Astrocyte (in vitro differentiated cells and primary cell): Measurements from ENCODE around the gene HNRNPUL1. TPM values are rescaled to one million over a fixed set of nuclear protein-coding genes. Genes with fewer than 3 reads are reported as not detected.
A peak's percentile ranks its signal among the peaks of the same experiment; 100 is the strongest.

Experiments used
- DNase-seq: peaks from one replicate; pipeline ENCODE4 v3.0.0-alpha.2; 2010; ENCODE audit warnings: low read depth
- FAIRE-seq: peaks from 2 replicates; lab custom pipeline; 2011; peaks lifted over from hg19 to GRCh38; lab: Jason Lieb, UNC
- H2AFZ ChIP-seq: 2 replicates; pipeline ENCODE4 v1.6.0; 2012; ENCODE audit warnings: low read depth, low read length, inconsistent platforms
- H3K27ac ChIP-seq: 2 replicates; pipeline ENCODE4 v1.5.1; 2011; ENCODE audit warnings: low read depth, low read length, inconsistent platforms
- H3K27me3 ChIP-seq: 2 replicates; pipeline ENCODE4 v1.6.0; 2011; ENCODE audit warnings: low read length, inconsistent platforms; ENCODE audit not compliant: insufficient read depth
- H3K36me3 ChIP-seq: 2 replicates; pipeline ENCODE4 v1.5.1; 2011; ENCODE audit warnings: low read length, inconsistent platforms; ENCODE audit not compliant: insufficient read depth
- H3K4me1 ChIP-seq: 2 replicates; pipeline ENCODE4 v1.5.1; 2011; ENCODE audit warnings: low read length, inconsistent platforms; ENCODE audit not compliant: insufficient read depth
- H3K4me2 ChIP-seq: 2 replicates; pipeline ENCODE4 v1.6.0; 2012; ENCODE audit warnings: low read length, inconsistent platforms
- H3K4me3 ChIP-seq: 2 replicates; pipeline ENCODE4 v1.5.1; 2011; ENCODE audit warnings: low read depth, mild to moderate bottlenecking, low read length, inconsistent platforms; ENCODE audit not compliant: insufficient read depth
- H3K79me2 ChIP-seq: 2 replicates; pipeline ENCODE4 v1.6.0; 2012; ENCODE audit warnings: mild to moderate bottlenecking, low read length, inconsistent platforms; ENCODE audit not compliant: insufficient read depth
- H3K9ac ChIP-seq: 2 replicates; pipeline ENCODE4 v1.6.0; 2012; ENCODE audit warnings: mild to moderate bottlenecking, low read length, inconsistent platforms
- H3K9me3 ChIP-seq: 2 replicates; pipeline ENCODE4 v1.5.1; 2012; ENCODE audit warnings: low read depth, mild to moderate bottlenecking, low read length, inconsistent platforms; ENCODE audit not compliant: insufficient read depth
- H4K20me1 ChIP-seq: 2 replicates; pipeline ENCODE4 v1.6.0; 2012; ENCODE audit warnings: low read length, inconsistent platforms; ENCODE audit not compliant: insufficient read depth
- H3K27ac Mint-ChIP-seq: one replicate; pipeline ENCODE4 v1.8.0; 2021; ENCODE audit warnings: mild to moderate bottlenecking, mixed read lengths; ENCODE audit not compliant: unreplicated experiment
- H3K27me3 Mint-ChIP-seq: one replicate; pipeline ENCODE4 v1.8.0; 2021; ENCODE audit warnings: low read depth, mixed read lengths; ENCODE audit not compliant: unreplicated experiment
- H3K36me3 Mint-ChIP-seq: one replicate; pipeline ENCODE4 v1.8.0; 2021; ENCODE audit warnings: low read depth, mixed read lengths; ENCODE audit not compliant: unreplicated experiment
- H3K4me1 Mint-ChIP-seq: one replicate; pipeline ENCODE4 v1.8.0; 2021; ENCODE audit warnings: low read depth, mixed read lengths; ENCODE audit not compliant: unreplicated experiment
- H3K4me3 Mint-ChIP-seq: one replicate; pipeline ENCODE4 v1.8.0; 2021; ENCODE audit warnings: mild to moderate bottlenecking, moderate library complexity, mixed read lengths; ENCODE audit not compliant: unreplicated experiment
- H3K9me3 Mint-ChIP-seq: one replicate; pipeline ENCODE4 v1.8.0; 2021; ENCODE audit warnings: mild to moderate bottlenecking, mixed read lengths; ENCODE audit not compliant: unreplicated experiment
- EZH2 ChIP-seq: IDR thresholded peaks from 2 replicates; pipeline ENCODE4 v1.6.1; 2012; ENCODE audit warnings: mild to moderate bottlenecking, low read length, inconsistent platforms; ENCODE audit not compliant: insufficient read depth
- total RNA-seq: library from RNA; stranded (reverse); gene quantifications from 2 replicates; pipeline ENCODE4 v1.2.1, GENCODE V29; 2021
- TF ChIP-seq, protein P1 (sequence below): IDR thresholded peaks from 2 replicates; pipeline ENCODE4 v1.5.1; 2011; ENCODE audit warnings: low read depth, mild to moderate bottlenecking, inconsistent platforms, low read length, moderate library complexity; ENCODE audit not compliant: insufficient read depth

The HNRNPUL1 gene
- total RNA-seq, 1 donor from 2014 or later = 174 TPM

DNA sequence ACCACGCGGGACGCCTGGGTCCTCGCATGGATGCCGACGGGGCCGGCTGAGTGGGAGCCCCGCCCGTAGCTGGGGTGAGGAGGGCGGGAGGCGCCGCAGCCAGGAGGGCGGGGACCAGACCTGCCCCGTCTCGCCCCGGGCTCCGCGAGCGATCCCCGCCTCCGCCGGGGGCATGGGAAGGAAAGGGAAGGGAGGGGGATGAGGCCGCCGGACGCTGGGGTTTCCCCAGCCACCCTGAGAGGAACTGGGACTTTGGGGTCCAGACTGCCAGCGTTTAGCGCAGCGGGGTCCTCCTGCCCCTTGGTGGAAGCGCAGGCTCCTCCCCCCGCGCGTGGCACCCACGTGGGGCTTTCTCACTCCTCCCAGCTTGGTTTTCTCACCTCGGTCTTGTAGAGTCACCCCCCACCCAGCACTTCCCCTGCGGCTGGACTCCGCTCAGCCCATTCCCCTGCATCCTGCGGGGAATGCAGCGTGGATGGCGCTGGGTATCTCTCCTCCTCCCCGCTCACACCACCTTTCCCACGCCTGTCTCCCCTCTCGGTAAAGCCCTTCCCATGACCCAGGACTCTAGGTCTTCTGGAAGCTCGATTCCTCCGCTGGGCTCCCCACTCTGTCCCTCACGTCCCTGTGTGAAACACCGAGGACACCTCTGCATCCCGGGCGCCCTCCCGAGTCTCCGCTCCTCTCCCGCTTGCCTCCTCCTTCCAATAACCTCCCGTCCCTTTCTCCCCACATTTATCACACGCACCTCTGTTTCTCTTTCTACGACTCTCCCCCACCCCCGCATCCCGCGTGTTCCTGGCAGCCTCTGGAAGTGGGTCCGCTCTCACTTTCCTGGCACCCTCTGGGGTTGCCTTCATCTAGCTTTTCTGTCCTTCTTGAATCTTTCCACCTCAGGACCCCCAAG, 87.4 kb downstream of the HNRNPUL1 start:
- Mint-ChIP-seq H3K27ac (peak overlapping the region; percentile 89), H3K9me3 (no peaks in the 10 kb centered on the region), H3K27me3 (no peaks in the 10 kb centered on the region), H3K4me3 (peak overlapping the region; percentile 97), H3K4me1 (peaks cover 15% of the 10 kb centered on the region), H3K36me3 (peaks cover 26% of the 10 kb centered on the region)
- peak overlapping the region; percentile 59 for H3K27ac ChIP-seq
- H4K20me1 ChIP-seq = peaks cover 60% of the 10 kb centered on the region
- FAIRE-seq = no peak
- H3K9ac ChIP-seq = peak overlapping the region; percentile 94
- H3K79me2 ChIP-seq = peaks cover 58% of the 10 kb centered on the region
- no peaks in the 10 kb centered on the region for H3K27me3 ChIP-seq
- H3K4me2 ChIP-seq = peak overlapping the region; percentile 99
- H3K9me3 ChIP-seq = no peaks in the 10 kb centered on the region
- no peak for TF ChIP-seq EZH2
- TF ChIP-seq, protein P1, sequence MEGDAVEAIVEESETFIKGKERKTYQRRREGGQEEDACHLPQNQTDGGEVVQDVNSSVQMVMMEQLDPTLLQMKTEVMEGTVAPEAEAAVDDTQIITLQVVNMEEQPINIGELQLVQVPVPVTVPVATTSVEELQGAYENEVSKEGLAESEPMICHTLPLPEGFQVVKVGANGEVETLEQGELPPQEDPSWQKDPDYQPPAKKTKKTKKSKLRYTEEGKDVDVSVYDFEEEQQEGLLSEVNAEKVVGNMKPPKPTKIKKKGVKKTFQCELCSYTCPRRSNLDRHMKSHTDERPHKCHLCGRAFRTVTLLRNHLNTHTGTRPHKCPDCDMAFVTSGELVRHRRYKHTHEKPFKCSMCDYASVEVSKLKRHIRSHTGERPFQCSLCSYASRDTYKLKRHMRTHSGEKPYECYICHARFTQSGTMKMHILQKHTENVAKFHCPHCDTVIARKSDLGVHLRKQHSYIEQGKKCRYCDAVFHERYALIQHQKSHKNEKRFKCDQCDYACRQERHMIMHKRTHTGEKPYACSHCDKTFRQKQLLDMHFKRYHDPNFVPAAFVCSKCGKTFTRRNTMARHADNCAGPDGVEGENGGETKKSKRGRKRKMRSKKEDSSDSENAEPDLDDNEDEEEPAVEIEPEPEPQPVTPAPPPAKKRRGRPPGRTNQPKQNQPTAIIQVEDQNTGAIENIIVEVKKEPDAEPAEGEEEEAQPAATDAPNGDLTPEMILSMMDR = no peak
- peaks cover 6% of the 10 kb centered on the region for H3K4me1 ChIP-seq
- H3K36me3 ChIP-seq = peaks cover 6% of the 10 kb centered on the region
- peak overlapping the region; percentile 38 for H2AFZ ChIP-seq
- DNase-seq = peak; percentile 46
- H3K4me3 ChIP-seq = peak overlapping the region; percentile 85

DNA sequence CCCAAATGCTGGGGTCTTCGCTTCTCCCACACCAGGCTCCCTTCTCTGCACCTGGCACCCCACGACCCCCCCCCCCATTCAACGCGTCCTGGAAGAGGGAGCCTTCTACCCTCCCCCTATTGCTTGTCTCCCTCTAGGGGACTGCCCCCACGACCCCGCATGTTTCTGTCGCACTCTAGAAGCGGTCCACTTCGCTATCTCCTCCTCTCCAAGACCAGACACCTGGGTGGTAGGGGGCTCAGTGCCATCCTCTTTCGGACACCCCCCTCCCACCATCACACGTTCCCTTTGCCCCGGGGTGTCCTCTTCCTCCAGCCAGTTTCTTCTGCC, 88.1 kb downstream of the HNRNPUL1 start:
- Mint-ChIP-seq H3K27me3 (no peaks in the 10 kb centered on the region), H3K36me3 (peaks cover 28% of the 10 kb centered on the region), H3K9me3 (no peaks in the 10 kb centered on the region), H3K4me3 (peak overlapping the region; percentile 97), H3K27ac (peak overlapping the region; percentile 89), H3K4me1 (peaks cover 14% of the 10 kb centered on the region)
- Histone ChIP-seq H4K20me1 (peaks cover 60% of the 10 kb centered on the region), H2AFZ (no peak overlapping the region), H3K36me3 (peaks cover 6% of the 10 kb centered on the region), H3K4me1 (peaks cover 6% of the 10 kb centered on the region), H3K4me3 (peak overlapping the region; percentile 85), H3K4me2 (peak overlapping the region; percentile 99), H3K9ac (peak overlapping the region; percentile 94), H3K9me3 (no peaks in the 10 kb centered on the region), H3K27ac (peak overlapping the region; percentile 59), H3K27me3 (no peaks in the 10 kb centered on the region), H3K79me2 (peaks cover 54% of the 10 kb centered on the region)
- FAIRE-seq (no peak), DNase-seq (no peak)
- no peak for TF ChIP-seq EZH2
- TF ChIP-seq, protein P1 = no peak
